Mesenchymal stem cell (in vitro differentiated cells and primary cell): ENCODE measurements around the gene PDE2A.
"Not testable (repeated sequence)": the region's sequence is repeated elsewhere in the genome, so short reads cannot be mapped to it uniquely, and the experiment has no call there.

Experiments used
- DNase-seq: peaks from one replicate; pipeline ENCODE4 v3.0.0-alpha.2; 2013
- H2AFZ ChIP-seq: one replicate; pipeline ENCODE4 v1.6.1; 2013; ENCODE audit warnings: low read depth, mild to moderate bottlenecking, control low read depth, inconsistent platforms, low read length, moderate library complexity
- H2AK5ac ChIP-seq: 2 replicates; pipeline ENCODE4 v1.6.1; 2013; ENCODE audit warnings: low read length, moderate library complexity, mild to moderate bottlenecking, inconsistent platforms; ENCODE audit not compliant: severe bottlenecking
- H2BK120ac ChIP-seq: one replicate; pipeline ENCODE4 v1.6.1; 2013; ENCODE audit warnings: low read depth, mild to moderate bottlenecking, inconsistent platforms, low read length, moderate library complexity
- H2BK12ac ChIP-seq, 2 experiments: one replicate each; pipeline ENCODE4 v1.6.1; 2013; ENCODE audit warnings: inconsistent platforms in 2 of 2, low read length in 2 of 2, mild to moderate bottlenecking in 2 of 2, moderate library complexity in 2 of 2, control low read depth in 1 of 2
- H2BK15ac ChIP-seq: one replicate; pipeline ENCODE4 v1.6.1; 2013; ENCODE audit warnings: mild to moderate bottlenecking, low read depth, inconsistent platforms; ENCODE audit not compliant: poor library complexity, severe bottlenecking
- H2BK5ac ChIP-seq: 2 replicates; pipeline ENCODE4 v1.6.1; 2013; ENCODE audit warnings: low read depth, mild to moderate bottlenecking, low read length, control low read depth, inconsistent platforms; ENCODE audit not compliant: poor library complexity, severe bottlenecking
- H3K14ac ChIP-seq, 2 experiments: one replicate each; pipeline ENCODE4 v1.6.1; 2013; ENCODE audit warnings: inconsistent platforms in 2 of 2, low read length in 2 of 2, control low read depth in 1 of 2, mild to moderate bottlenecking in 1 of 2, moderate library complexity in 1 of 2
- H3K18ac ChIP-seq, 2 experiments: one replicate each; pipeline ENCODE4 v1.6.1; 2013; ENCODE audit warnings: inconsistent platforms in 2 of 2, low read length in 2 of 2, control low read depth in 1 of 2, low read depth in 1 of 2, mild to moderate bottlenecking in 1 of 2
- H3K23ac ChIP-seq, 2 experiments: one replicate each; pipeline ENCODE4 v1.6.1; 2013; ENCODE audit warnings: inconsistent platforms in 2 of 2, low read length in 2 of 2, mild to moderate bottlenecking in 2 of 2, moderate library complexity in 2 of 2, control low read depth in 1 of 2
- H3K27ac ChIP-seq: 2 replicates; pipeline ENCODE4 v1.5.1; 2013; ENCODE audit warnings: mild to moderate bottlenecking, moderate library complexity, low read length, control low read depth, inconsistent platforms; ENCODE audit not compliant: poor library complexity, severe bottlenecking
- H3K27me3 ChIP-seq, 2 experiments: 2 replicates each; pipeline versions ENCODE4 v1.6.1 to v1.7.0; 2013; ENCODE audit warnings: low read length in 2 of 2, mild to moderate bottlenecking in 2 of 2, moderate library complexity in 2 of 2, control low read depth in 1 of 2, inconsistent platforms in 1 of 2; ENCODE audit not compliant: control insufficient read depth in 1 of 2, insufficient read depth in 1 of 2
- H3K36me3 ChIP-seq, 2 experiments: 2 replicates each; pipeline versions ENCODE4 v1.6.1 to v1.7.0; 2013; ENCODE audit warnings: low read length in 2 of 2, control low read depth in 1 of 2, inconsistent platforms in 1 of 2, low read depth in 1 of 2, mild to moderate bottlenecking in 1 of 2; ENCODE audit not compliant: insufficient read depth in 2 of 2, control insufficient read depth in 1 of 2
- H3K4ac ChIP-seq, 2 experiments: one replicate each; pipeline ENCODE4 v1.6.1; 2013; ENCODE audit warnings: inconsistent platforms in 2 of 2, low read length in 2 of 2, mild to moderate bottlenecking in 2 of 2, moderate library complexity in 2 of 2, control low read depth in 1 of 2, low read depth in 1 of 2
- H3K4me1 ChIP-seq: 2 replicates; pipeline ENCODE4 v1.6.1; 2013; ENCODE audit warnings: low read depth, low read length, control low read depth; ENCODE audit not compliant: control insufficient read depth, insufficient read depth
- H3K4me2 ChIP-seq: 2 replicates; pipeline ENCODE4 v1.6.1; 2013; ENCODE audit warnings: low read length, mild to moderate bottlenecking, inconsistent platforms; ENCODE audit not compliant: poor library complexity, severe bottlenecking
- H3K4me3 ChIP-seq, 2 experiments: 2 replicates each; pipeline versions ENCODE4 v1.5.1 to v1.7.0; 2013; ENCODE audit warnings: low read length in 2 of 2, mild to moderate bottlenecking in 2 of 2, control low read depth in 1 of 2, low read depth in 1 of 2; ENCODE audit not compliant: insufficient read depth in 1 of 2
- H3K79me1 ChIP-seq: replicated peaks from 2 replicates; pipeline ENCODE4 v1.6.1; 2013; ENCODE audit warnings: mild to moderate bottlenecking, control low read depth, low read length, inconsistent platforms; ENCODE audit not compliant: poor library complexity, severe bottlenecking
- H3K9ac ChIP-seq: 2 replicates; pipeline ENCODE4 v1.7.0; 2013; ENCODE audit warnings: mild to moderate bottlenecking, low read length, moderate library complexity
- H3K9me3 ChIP-seq: 2 replicates; pipeline ENCODE4 v1.7.0; 2013; ENCODE audit warnings: mild to moderate bottlenecking, low read length; ENCODE audit not compliant: control insufficient read depth
- H4K8ac ChIP-seq: one replicate; pipeline ENCODE4 v1.6.1; 2013; ENCODE audit warnings: inconsistent platforms, mild to moderate bottlenecking, low read length, moderate library complexity
- H4K91ac ChIP-seq: one replicate; pipeline ENCODE4 v1.6.1; 2013; ENCODE audit warnings: mild to moderate bottlenecking, low read length, inconsistent platforms
- WGBS: methylation state at CpG from one replicate; pipeline ENCODE4 v1.1.7; 2013; ENCODE audit warnings: mixed read lengths; 5-methylcytosine and 5-hydroxymethylcytosine counted together

PDE2A gene

GRCh38 chr11:72573072-72573854, 101.0 kb downstream of the PDE2A start:
- Histone ChIP-seq H4K91ac (no peak overlapping the region), H2AK5ac (no peak overlapping the region), H2BK12ac (no peak overlapping the region), H3K36me3 (no peaks in the 10 kb centered on the region), H3K9ac (no peak overlapping the region), H3K27ac (no peak overlapping the region), H3K23ac (no peak overlapping the region), H2BK5ac (no peak overlapping the region), H3K9me3 (no peaks in the 10 kb centered on the region), H3K27me3 (peaks cover 13 to 18% of the 10 kb centered on the region in 2 experiments), H4K8ac (no peak overlapping the region), H3K4me1 (peaks cover 3% of the 10 kb centered on the region), H3K79me1 (no peaks in the 10 kb centered on the region), H2AFZ (no peak overlapping the region), H3K4me2 (no peak overlapping the region), H3K14ac (no peak overlapping the region), H3K18ac (no peak overlapping the region), H3K4ac (no peak overlapping the region), H3K4me3 (no peak overlapping the region), H2BK120ac (no peak overlapping the region), H2BK15ac (no peak overlapping the region)
- peak; percentile 60 for DNase-seq
- whole genome bisulfite sequencing = 18% methylated on average over 8 of the region's 10 CpGs

GRCh38 chr11:72572540-72572939, 101.7 kb downstream of the PDE2A start:
- not testable (repeated sequence) for H2AK5ac ChIP-seq, H3K18ac ChIP-seq, H3K14ac ChIP-seq, H3K23ac ChIP-seq, H3K4ac ChIP-seq, H2BK15ac ChIP-seq, H4K91ac ChIP-seq, H4K8ac ChIP-seq, H2BK12ac ChIP-seq, H3K4me1 ChIP-seq, H2AFZ ChIP-seq, H3K9me3 ChIP-seq, H3K4me3 ChIP-seq, H3K36me3 ChIP-seq, H2BK120ac ChIP-seq, H3K9ac ChIP-seq, DNase-seq, H3K27ac ChIP-seq, H3K4me2 ChIP-seq, H3K79me1 ChIP-seq, H2BK5ac ChIP-seq
- peaks cover 13 to 14% of the 10 kb centered on the region in 2 experiments for H3K27me3 ChIP-seq
- 35% methylated on average over 4 of the region's 4 CpGs for WGBS

GRCh38 chr11:72570893-72571661, 103.1 kb downstream of the PDE2A start:
- Histone ChIP-seq H3K9ac (no peak overlapping the region), H4K91ac (no peak overlapping the region), H2BK15ac (no peak overlapping the region), H3K9me3 (no peaks in the 10 kb centered on the region), H3K4ac (no peak overlapping the region), H3K23ac (no peak overlapping the region), H3K79me1 (no peaks in the 10 kb centered on the region), H4K8ac (no peak overlapping the region), H2BK120ac (no peak overlapping the region), H2AK5ac (no peak overlapping the region), H3K4me1 (peaks cover 3% of the 10 kb centered on the region), H3K36me3 (no peaks in the 10 kb centered on the region), H3K4me3 (no peak overlapping the region), H2AFZ (peak overlapping the region; percentile 18), H3K18ac (peak overlapping the region in 1 of 2 experiments; percentile 5), H2BK12ac (no peak overlapping the region), H3K27me3 (peaks cover 5 to 13% of the 10 kb centered on the region in 2 experiments), H3K4me2 (no peak overlapping the region), H3K14ac (peak overlapping the region in 1 of 2 experiments; percentile 46), H3K27ac (no peak overlapping the region), H2BK5ac (no peak overlapping the region)
- DNase-seq = peak; percentile 10
- WGBS = 86% methylated on average over 9 of the region's 10 CpGs
